ENCODE measurements around the gene CCDC126. TPM values are rescaled to one million over a fixed set of nuclear protein-coding genes. Genes with fewer than 3 reads are reported as not detected.

The CCDC126 gene
- total and polyA plus RNA-seq, 9 of the 15 experiments (the other 6 are each of a cell fraction or from before 2014, with no cell fraction given): 3.0 to 16.2 (median 5.2) TPM

DNA sequence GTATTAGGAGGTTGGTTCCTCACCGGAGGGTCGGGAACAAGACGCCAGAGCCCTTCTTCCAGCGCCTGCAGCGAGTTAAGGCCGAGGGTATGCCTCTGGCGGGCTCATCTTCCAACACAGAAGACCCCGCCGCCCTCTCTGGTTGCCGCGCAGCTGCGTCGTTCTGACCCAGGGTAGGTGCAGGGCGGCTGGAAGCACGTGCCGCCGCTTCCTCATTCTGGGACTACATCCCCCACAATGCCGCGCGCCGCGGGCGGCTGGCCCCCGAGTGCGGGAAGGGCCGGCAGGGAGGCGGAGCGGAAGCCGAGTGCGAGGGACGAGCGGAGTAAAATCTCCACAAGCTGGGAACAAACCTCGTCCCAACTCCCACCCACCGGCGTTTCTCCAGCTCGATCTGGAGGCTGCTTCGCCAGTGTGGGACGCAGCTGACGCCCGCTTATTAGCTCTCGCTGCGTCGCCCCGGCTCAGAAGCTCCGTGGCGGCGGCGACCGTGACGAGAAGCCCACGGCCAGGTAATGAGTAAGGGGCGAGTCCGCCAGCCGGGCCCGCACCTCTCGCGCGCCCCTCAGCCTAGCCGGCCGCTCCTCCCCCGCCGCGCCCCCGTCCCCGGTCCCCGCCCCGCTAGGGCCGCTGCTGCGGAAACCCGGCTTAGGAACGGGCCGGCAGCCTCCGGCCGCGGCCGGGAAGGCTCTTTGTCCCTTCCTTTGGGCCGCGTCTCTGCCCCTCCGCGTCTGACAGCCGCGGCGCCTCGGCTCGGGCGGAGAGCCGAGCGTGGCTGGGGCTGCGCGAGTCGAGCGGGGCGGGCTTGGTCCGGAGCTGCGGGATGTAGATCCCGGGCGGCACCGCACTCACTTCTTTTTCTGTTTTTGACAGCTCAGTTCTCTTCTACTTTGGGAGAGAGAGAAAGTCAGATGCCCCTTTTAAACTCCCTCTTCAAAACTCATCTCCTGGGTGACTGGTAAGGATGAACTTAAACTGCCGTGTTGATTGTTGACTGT, at the start of gene CCDC126 (continued):
- TF ChIP-seq MLLT1 (IDR thresholded peaks at IDR 0.05) (peak in 1 of 2 experiments; percentile 48; a peak in 2 of 4 replicates), FOXA1 (IDR thresholded peaks at IDR 0.05; ENCODE audit: borderline replicate concordance) (no peak), PML (IDR thresholded peaks at IDR 0.05; ENCODE audit: low read length) (no peak; the same call in 1 of the 2 replicates), NFE2L1 (tag; IDR thresholded peaks at IDR 0.05; ENCODE audit: borderline replicate concordance, low read depth) (no peak), SMAD2 (IDR thresholded peaks at IDR 0.05; ENCODE audit: low read depth, low read length) (no peak), NFE2 (IDR thresholded peaks at IDR 0.05; ENCODE audit: low read depth) (no peak), CLOCK (CRISPR knock-in tag; IDR thresholded peaks at IDR 0.05; ENCODE audit: borderline replicate concordance) (no peak), ZNF75A (CRISPR knock-in tag; IDR thresholded peaks at IDR 0.05) (no peak), EHMT2 (IDR thresholded peaks at IDR 0.05) (no peak), MYBL2 (IDR thresholded peaks at IDR 0.05; ENCODE audit: low read depth) (no peak), MYBL2 (CRISPR knock-in tag; IDR thresholded peaks at IDR 0.05; ENCODE audit: borderline replicate concordance) (no peak), NCOA6 (IDR thresholded peaks at IDR 0.05) (no peak), ETV5 (CRISPR knock-in tag; IDR thresholded peaks at IDR 0.05; ENCODE audit: low read depth) (peak; percentile 73; the same call in 1 of the 2 replicates)
- TF ChIP-seq, protein P1, sequence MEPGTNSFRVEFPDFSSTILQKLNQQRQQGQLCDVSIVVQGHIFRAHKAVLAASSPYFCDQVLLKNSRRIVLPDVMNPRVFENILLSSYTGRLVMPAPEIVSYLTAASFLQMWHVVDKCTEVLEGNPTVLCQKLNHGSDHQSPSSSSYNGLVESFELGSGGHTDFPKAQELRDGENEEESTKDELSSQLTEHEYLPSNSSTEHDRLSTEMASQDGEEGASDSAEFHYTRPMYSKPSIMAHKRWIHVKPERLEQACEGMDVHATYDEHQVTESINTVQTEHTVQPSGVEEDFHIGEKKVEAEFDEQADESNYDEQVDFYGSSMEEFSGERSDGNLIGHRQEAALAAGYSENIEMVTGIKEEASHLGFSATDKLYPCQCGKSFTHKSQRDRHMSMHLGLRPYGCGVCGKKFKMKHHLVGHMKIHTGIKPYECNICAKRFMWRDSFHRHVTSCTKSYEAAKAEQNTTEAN (CRISPR knock-in tag; IDR thresholded peaks at IDR 0.05): peak; percentile 73; the same call in 1 of the 2 replicates
- TF ChIP-seq, protein P2, sequence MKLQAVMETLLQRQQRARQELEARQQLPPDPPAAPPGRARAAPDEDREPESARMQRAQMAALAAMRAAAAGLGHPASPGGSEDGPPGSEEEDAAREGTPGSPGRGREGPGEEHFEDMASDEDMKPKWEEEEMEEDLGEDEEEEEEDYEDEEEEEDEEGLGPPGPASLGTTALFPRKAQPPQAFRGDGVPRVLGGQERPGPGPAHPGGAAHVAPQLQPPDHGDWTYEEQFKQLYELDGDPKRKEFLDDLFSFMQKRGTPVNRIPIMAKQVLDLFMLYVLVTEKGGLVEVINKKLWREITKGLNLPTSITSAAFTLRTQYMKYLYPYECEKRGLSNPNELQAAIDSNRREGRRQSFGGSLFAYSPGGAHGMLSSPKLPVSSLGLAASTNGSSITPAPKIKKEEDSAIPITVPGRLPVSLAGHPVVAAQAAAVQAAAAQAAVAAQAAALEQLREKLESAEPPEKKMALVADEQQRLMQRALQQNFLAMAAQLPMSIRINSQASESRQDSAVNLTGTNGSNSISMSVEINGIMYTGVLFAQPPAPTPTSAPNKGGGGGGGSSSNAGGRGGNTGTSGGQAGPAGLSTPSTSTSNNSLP (IDR thresholded peaks at IDR 0.05; ENCODE audit: borderline replicate concordance, low read depth, low read length): no peak
- TF ChIP-seq, protein P3, sequence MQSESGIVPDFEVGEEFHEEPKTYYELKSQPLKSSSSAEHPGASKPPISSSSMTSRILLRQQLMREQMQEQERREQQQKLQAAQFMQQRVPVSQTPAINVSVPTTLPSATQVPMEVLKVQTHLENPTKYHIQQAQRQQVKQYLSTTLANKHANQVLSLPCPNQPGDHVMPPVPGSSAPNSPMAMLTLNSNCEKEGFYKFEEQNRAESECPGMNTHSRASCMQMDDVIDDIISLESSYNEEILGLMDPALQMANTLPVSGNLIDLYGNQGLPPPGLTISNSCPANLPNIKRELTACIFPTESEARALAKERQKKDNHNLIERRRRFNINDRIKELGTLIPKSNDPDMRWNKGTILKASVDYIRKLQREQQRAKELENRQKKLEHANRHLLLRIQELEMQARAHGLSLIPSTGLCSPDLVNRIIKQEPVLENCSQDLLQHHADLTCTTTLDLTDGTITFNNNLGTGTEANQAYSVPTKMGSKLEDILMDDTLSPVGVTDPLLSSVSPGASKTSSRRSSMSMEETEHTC (IDR thresholded peaks at IDR 0.05): peak; percentile 59; the same call in 1 of the 2 replicates
- TF ChIP-seq, protein P4, sequence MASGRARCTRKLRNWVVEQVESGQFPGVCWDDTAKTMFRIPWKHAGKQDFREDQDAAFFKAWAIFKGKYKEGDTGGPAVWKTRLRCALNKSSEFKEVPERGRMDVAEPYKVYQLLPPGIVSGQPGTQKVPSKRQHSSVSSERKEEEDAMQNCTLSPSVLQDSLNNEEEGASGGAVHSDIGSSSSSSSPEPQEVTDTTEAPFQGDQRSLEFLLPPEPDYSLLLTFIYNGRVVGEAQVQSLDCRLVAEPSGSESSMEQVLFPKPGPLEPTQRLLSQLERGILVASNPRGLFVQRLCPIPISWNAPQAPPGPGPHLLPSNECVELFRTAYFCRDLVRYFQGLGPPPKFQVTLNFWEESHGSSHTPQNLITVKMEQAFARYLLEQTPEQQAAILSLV (tag; IDR thresholded peaks at IDR 0.05): no peak
